Measurements from ENCODE around the gene MSRB1.

DNA sequence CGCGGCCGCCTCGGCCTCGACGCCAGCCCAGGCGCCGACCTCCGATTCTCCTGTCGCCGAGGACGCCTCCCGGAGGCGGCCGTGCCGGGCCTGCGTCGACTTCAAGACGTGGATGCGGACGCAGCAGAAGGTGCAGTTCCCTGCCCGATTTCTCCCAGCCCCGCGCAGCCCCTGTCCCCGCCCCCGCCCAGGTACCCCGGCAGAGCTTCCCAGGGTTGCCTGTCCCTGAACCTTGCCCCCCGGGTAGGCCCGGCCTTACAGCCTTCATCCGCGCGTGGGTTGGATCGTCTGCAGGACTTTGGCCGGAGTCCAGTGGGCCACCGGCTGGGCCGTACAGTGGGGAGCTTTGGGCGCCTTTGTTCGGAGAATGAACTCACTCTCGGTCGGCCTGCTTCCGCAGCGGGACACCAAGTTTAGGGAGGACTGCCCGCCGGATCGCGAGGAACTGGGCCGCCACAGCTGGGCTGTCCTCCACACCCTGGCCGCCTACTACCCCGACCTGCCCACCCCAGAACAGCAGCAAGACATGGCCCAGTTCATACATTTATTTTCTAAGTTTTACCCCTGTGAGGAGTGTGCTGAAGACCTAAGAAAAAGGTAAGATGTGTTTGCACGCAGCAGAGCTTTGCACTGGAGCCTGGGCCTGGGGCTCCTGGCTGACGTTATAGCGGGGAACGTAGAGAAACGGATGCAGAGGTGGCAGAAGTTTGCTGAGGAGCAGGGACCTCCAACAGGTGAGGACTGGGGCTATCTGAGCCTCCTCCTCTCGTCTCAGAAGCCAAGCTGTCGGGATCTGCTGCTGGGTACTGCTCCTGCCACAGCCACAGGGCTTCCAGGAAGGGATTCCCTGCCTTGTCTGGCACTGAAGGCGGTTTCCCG lies 41.6 kb upstream of the MSRB1 start:
- TF ChIP-seq, protein P1, sequence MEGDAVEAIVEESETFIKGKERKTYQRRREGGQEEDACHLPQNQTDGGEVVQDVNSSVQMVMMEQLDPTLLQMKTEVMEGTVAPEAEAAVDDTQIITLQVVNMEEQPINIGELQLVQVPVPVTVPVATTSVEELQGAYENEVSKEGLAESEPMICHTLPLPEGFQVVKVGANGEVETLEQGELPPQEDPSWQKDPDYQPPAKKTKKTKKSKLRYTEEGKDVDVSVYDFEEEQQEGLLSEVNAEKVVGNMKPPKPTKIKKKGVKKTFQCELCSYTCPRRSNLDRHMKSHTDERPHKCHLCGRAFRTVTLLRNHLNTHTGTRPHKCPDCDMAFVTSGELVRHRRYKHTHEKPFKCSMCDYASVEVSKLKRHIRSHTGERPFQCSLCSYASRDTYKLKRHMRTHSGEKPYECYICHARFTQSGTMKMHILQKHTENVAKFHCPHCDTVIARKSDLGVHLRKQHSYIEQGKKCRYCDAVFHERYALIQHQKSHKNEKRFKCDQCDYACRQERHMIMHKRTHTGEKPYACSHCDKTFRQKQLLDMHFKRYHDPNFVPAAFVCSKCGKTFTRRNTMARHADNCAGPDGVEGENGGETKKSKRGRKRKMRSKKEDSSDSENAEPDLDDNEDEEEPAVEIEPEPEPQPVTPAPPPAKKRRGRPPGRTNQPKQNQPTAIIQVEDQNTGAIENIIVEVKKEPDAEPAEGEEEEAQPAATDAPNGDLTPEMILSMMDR (IDR thresholded peaks at IDR 0.05; ENCODE audit: extremely low read depth in 1 of 2, insufficient read depth in 1 of 2, low read depth in 1 of 2, low read length in 2 of 2), result no peak
- TF ChIP-seq POLR2AphosphoS5 (IDR thresholded peaks at IDR 0.05; ENCODE audit: insufficient read depth, low read depth, low read length), result no peak

Data from endothelial cell of umbilical vein (primary cell).